Osteocyte (in vitro differentiated cells): ENCODE data around the gene KRT80. TPM values are rescaled to one million over a fixed set of nuclear protein-coding genes. Genes with fewer than 3 reads are reported as not detected.

Source experiments
- DNase-seq: peaks from one replicate; pipeline ENCODE4 v3.0.0; 2021; ENCODE audit warnings: mixed read lengths; ENCODE audit not compliant: unreplicated experiment; ENCODE audit errors: extremely low spot score
- H3K27ac Mint-ChIP-seq: one replicate; pipeline ENCODE4 v1.8.0; 2021; ENCODE audit warnings: mild to moderate bottlenecking, mixed read lengths; ENCODE audit not compliant: unreplicated experiment
- H3K27me3 Mint-ChIP-seq: one replicate; pipeline ENCODE4 v1.8.0; 2021; ENCODE audit warnings: mixed read lengths; ENCODE audit not compliant: unreplicated experiment
- H3K36me3 Mint-ChIP-seq: one replicate; pipeline ENCODE4 v1.8.0; 2021; ENCODE audit warnings: mixed read lengths; ENCODE audit not compliant: unreplicated experiment
- H3K4me1 Mint-ChIP-seq: one replicate; pipeline ENCODE4 v1.8.0; 2021; ENCODE audit warnings: mixed read lengths; ENCODE audit not compliant: unreplicated experiment
- H3K4me3 Mint-ChIP-seq: one replicate; pipeline ENCODE4 v1.8.0; 2021; ENCODE audit warnings: mild to moderate bottlenecking, moderate library complexity, mixed read lengths; ENCODE audit not compliant: unreplicated experiment
- H3K9me3 Mint-ChIP-seq: one replicate; pipeline ENCODE4 v1.8.0; 2021; ENCODE audit warnings: mixed read lengths; ENCODE audit not compliant: unreplicated experiment
- total RNA-seq: library from RNA; stranded (reverse); gene quantifications from 2 replicates; pipeline ENCODE4 v1.2.1, GENCODE V29; 2021
- TF ChIP-seq, protein P1 (sequence below): fragments of 200-600 bp; sonication (generic); IDR thresholded peaks from 2 replicates; pipeline ENCODE4 v1.5.0; 2021; ENCODE audit warnings: antibody characterized with exemption, mild to moderate bottlenecking, moderate library complexity

KRT80 gene
- total RNA-seq, 1 donor from 2014 or later: 9.9 TPM

DNA sequence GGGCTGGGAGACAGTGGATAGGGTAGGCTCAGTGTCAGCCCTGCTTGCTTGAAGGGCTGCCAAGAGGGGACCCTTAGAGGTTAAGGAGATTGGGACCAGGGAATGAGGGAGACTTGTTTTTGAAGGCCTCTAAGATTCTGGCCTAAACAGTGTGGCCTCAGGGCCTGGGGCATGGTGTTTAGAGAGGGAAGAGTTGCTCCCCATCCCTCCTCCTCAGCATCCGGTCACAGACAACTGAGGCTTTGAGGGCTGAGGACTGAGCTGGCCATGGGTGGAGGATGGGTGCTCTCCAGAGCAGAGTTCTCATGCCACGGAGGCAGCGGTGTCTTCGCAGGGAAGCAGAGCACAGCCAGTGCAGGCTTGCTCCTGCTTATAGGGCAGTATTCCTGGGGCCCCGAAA is 49.4 kb downstream of the KRT80 start:
- no peaks in the 10 kb centered on the region for H3K9me3 Mint-ChIP-seq
- H3K4me1 Mint-ChIP-seq: peaks cover 47% of the 10 kb centered on the region
- no peaks in the 10 kb centered on the region for H3K36me3 Mint-ChIP-seq
- no peaks in the 10 kb centered on the region for H3K27me3 Mint-ChIP-seq
- DNase-seq: no peak
- peak overlapping the region; percentile 4 for H3K27ac Mint-ChIP-seq
- TF ChIP-seq, protein P1, sequence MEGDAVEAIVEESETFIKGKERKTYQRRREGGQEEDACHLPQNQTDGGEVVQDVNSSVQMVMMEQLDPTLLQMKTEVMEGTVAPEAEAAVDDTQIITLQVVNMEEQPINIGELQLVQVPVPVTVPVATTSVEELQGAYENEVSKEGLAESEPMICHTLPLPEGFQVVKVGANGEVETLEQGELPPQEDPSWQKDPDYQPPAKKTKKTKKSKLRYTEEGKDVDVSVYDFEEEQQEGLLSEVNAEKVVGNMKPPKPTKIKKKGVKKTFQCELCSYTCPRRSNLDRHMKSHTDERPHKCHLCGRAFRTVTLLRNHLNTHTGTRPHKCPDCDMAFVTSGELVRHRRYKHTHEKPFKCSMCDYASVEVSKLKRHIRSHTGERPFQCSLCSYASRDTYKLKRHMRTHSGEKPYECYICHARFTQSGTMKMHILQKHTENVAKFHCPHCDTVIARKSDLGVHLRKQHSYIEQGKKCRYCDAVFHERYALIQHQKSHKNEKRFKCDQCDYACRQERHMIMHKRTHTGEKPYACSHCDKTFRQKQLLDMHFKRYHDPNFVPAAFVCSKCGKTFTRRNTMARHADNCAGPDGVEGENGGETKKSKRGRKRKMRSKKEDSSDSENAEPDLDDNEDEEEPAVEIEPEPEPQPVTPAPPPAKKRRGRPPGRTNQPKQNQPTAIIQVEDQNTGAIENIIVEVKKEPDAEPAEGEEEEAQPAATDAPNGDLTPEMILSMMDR: no peak
- no peak overlapping the region for H3K4me3 Mint-ChIP-seq

DNA sequence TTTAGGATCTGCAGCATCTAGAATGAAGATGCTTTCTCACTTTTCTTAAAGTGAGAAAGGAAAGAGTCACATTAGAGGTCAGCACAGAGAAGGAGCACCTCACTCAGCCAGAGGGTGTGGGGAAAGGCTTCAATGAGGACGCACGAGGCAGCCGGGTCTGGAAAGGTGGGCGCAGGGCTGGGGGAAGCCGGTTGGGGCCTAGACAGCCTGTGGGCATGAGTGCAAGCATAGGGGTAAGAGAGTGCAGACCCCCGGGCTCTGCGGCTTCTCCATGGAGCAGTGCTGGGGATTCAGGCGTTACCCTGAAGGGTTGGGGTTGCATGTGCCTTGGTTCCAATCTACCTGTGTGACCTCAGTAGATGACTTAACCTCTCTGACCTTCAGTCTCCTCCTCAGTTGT is 49.9 kb downstream of the KRT80 start:
- Mint-ChIP-seq H3K9me3 (no peaks in the 10 kb centered on the region), H3K4me1 (peaks cover 43% of the 10 kb centered on the region), H3K27me3 (no peaks in the 10 kb centered on the region), H3K36me3 (no peaks in the 10 kb centered on the region), H3K27ac (no peak overlapping the region), H3K4me3 (no peak overlapping the region)
- TF ChIP-seq, protein P1: no peak
- DNase-seq: no peak

DNA sequence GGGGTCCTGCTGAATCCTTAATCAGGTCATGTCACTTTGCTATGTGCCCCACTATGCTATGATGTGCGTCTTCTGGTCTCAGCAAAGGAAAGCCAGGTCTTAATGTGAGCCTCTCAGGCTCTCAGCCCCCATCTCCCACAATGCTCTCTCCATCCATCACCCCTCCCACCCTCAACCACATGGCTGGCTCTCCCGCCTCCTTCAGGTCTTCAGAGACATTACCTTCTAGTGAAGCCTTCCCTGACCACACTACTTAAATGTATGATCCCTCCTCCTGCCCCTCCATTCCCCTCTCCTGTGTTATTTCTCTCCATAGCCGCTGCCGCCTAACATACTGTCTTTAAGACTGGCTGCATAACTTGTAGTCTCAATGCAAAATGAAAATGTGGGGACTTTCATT is 50.5 kb downstream of the KRT80 start:
- DNase-seq: no peak
- H3K4me3 Mint-ChIP-seq: no peak overlapping the region
- TF ChIP-seq, protein P1: peak; percentile 9
- H3K9me3 Mint-ChIP-seq: no peaks in the 10 kb centered on the region
- H3K27ac Mint-ChIP-seq: no peak overlapping the region
- H3K4me1 Mint-ChIP-seq: peaks cover 39% of the 10 kb centered on the region
- H3K27me3 Mint-ChIP-seq: no peaks in the 10 kb centered on the region
- no peaks in the 10 kb centered on the region for H3K36me3 Mint-ChIP-seq

DNA sequence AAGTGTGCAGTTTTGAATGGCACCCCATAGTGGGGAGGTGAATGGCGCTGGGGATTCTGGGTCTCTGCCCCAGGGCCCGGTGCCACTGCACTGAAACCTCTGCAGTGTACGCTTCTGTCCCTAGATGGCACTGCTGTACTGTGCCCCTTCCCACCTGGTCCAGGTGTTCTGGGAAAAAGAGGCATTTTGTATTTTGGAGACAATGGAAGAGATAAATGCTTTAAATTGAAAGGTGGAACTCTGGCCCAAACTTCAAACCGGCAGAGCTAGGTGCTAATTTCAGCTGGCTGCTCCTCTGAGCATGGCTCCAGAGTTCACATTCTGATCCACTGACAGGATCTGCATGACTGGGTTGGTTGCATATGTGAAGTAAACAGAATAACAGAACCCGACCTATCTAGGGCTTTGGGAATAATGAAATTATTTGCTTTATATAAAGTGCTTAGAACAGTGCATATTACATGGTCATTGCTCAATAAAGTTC is 52.2 kb downstream of the KRT80 start:
- Mint-ChIP-seq H3K9me3 (no peaks in the 10 kb centered on the region), H3K27ac (no peak overlapping the region), H3K4me1 (peaks cover 24% of the 10 kb centered on the region), H3K4me3 (no peak overlapping the region), H3K27me3 (peaks cover under 1% of the 10 kb centered on the region), H3K36me3 (no peaks in the 10 kb centered on the region)
- no peak for DNase-seq
- TF ChIP-seq, protein P1: peak; percentile 78

DNA sequence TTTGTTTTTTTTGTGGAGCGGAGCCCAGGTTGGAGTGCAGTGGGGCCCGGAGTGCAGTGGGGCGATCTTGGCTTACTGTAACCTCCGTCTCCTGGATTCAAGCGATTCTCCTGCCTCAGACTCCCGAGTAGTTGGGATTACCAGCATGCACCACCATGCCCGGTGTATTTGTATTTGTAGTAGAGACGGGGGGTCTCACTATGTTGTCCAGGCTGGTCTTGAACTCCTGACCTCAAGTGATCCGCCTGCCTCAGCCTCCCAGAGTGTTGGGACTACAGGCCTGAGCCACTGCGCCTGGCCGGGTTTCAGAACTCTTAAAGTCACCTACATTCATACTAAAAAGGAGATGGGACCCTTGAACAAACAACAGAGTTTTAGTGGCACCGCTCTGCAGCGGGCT is 52.7 kb downstream of the KRT80 start:
- no peak for DNase-seq
- Mint-ChIP-seq H3K9me3 (no peaks in the 10 kb centered on the region), H3K4me3 (no peak overlapping the region)

More for the DNA sequence above, 52.7 kb downstream of the KRT80 start:
- TF ChIP-seq, protein P1: no peak
- Mint-ChIP-seq H3K4me1 (peaks cover 20% of the 10 kb centered on the region), H3K27me3 (peaks cover 2% of the 10 kb centered on the region), H3K27ac (no peak overlapping the region), H3K36me3 (no peaks in the 10 kb centered on the region)
